Endothelial cell of umbilical vein (primary cell): ENCODE measurements around the gene SEMA5A. TPM values are rescaled to one million over a fixed set of nuclear protein-coding genes. Genes with fewer than 3 reads are reported as not detected.

Experiments
- BruUV-seq: library from RNA; stranded (reverse); fragments of 400-500 nt; replicated peaks from 2 replicates; lab custom pipeline; 2021; lab: Mats Ljungman, UMichigan
- CTCF ChIA-PET: fragments of 300-600, 350-600 bp; sonication (Branson Sonifier 250); formaldehyde crosslinking; loops from one replicate; lab custom pipeline; 2021; ENCODE audit warnings: antibody characterized with exemption, inconsistent platforms; lab: Charles Lee
- POLR2A ChIA-PET: fragments of 300-600, 350-600 bp; sonication (Branson Sonifier 250); formaldehyde crosslinking; loops from one replicate; lab custom pipeline; 2021; ENCODE audit warnings: antibody characterized with exemption, inconsistent platforms; lab: Charles Lee
- DNase-seq: peaks from one replicate; pipeline ENCODE4 v3.0.0-alpha.2; 2011; ENCODE audit warnings: low read depth, low spot score
- FAIRE-seq: peaks from 2 replicates; lab custom pipeline; 2011; peaks lifted over from hg19 to GRCh38; lab: Jason Lieb, UNC
- H2AFZ ChIP-seq: 2 replicates; pipeline ENCODE4 v1.6.0; 2012; ENCODE audit warnings: low read depth, low read length, control low read depth, inconsistent platforms
- H3K27ac ChIP-seq: 2 replicates; pipeline ENCODE4 v1.5.1; 2011; ENCODE audit warnings: low read depth, mild to moderate bottlenecking, control low read depth, low read length, moderate library complexity; ENCODE audit not compliant: insufficient read depth
- H3K27me3 ChIP-seq, 2 experiments: 2 replicates each; pipeline versions ENCODE4 v1.6.0 to v1.6.1; 2011; ENCODE audit warnings: low read length in 2 of 2, mixed read lengths in 1 of 2; ENCODE audit not compliant: control insufficient read depth in 2 of 2, insufficient read depth in 2 of 2
- H3K36me3 ChIP-seq, 2 experiments: 2 replicates in 1 of 2; 3 replicates in 1 of 2; pipeline ENCODE4 v1.5.1; 2011; ENCODE audit warnings: low read length in 2 of 2, mild to moderate bottlenecking in 1 of 2, moderate library complexity in 1 of 2; ENCODE audit not compliant: control insufficient read depth in 2 of 2, insufficient read depth in 2 of 2; ENCODE audit errors: extremely low read depth in 1 of 2
- H3K4me1 ChIP-seq: 3 replicates; pipeline ENCODE4 v1.5.1; 2011; ENCODE audit warnings: mild to moderate bottlenecking, low read length; ENCODE audit not compliant: control insufficient read depth, insufficient read depth; ENCODE audit errors: extremely low read depth
- H3K4me2 ChIP-seq: 2 replicates; pipeline ENCODE4 v1.6.1; 2011; ENCODE audit warnings: low read length, control low read depth, mixed read lengths; ENCODE audit not compliant: insufficient read depth
- H3K4me3 ChIP-seq, 3 experiments: fragments of 200-600 bp in 1 of 3; sonication (generic), shearing (Covaris generic) in 1 of 3; replicated peaks in 1 of 3; 2 replicates each; pipeline ENCODE4 v1.5.1; 2011 to 2016; ENCODE audit warnings: control low read depth in 3 of 3, low read length in 3 of 3, mild to moderate bottlenecking in 2 of 3, inconsistent platforms in 1 of 3, low read depth in 1 of 3, moderate library complexity in 1 of 3; ENCODE audit not compliant: insufficient read depth in 1 of 3
- H3K79me2 ChIP-seq: 2 replicates; pipeline ENCODE4 v1.6.0; 2012; ENCODE audit warnings: low read length, inconsistent platforms; ENCODE audit not compliant: control insufficient read depth, insufficient read depth
- H3K9ac ChIP-seq: replicated peaks from 2 replicates; pipeline ENCODE3; 2011; ENCODE audit warnings: low read length, control low read depth; ENCODE audit not compliant: insufficient read depth; ENCODE audit errors: extremely low read depth
- H3K9me1 ChIP-seq: replicated peaks from 3 replicates; pipeline ENCODE4 v1.6.0; 2011; ENCODE audit warnings: mild to moderate bottlenecking, low read length; ENCODE audit not compliant: control insufficient read depth, insufficient read depth; ENCODE audit errors: extremely low read depth
- H3K9me3 ChIP-seq: replicated peaks from 2 replicates; pipeline ENCODE4 v1.5.1; 2012; ENCODE audit warnings: low read length, inconsistent platforms; ENCODE audit not compliant: control insufficient read depth, insufficient read depth
- H4K20me1 ChIP-seq: replicated peaks from 2 replicates; pipeline ENCODE3; 2011; ENCODE audit warnings: mild to moderate bottlenecking, low read length; ENCODE audit not compliant: control insufficient read depth, insufficient read depth; ENCODE audit errors: extremely low read depth
- CTCF ChIP-seq, 2 donors: IDR thresholded peaks; 1 replicate in 1 of 2; 2 replicates in 1 of 2; pipeline ENCODE4 v1.5.1; 2011; ENCODE audit warnings: low read length in 2 of 2, mild to moderate bottlenecking in 2 of 2, moderate library complexity in 2 of 2, control low read depth in 1 of 2, inconsistent platforms in 1 of 2, low read depth in 1 of 2; ENCODE audit not compliant: insufficient read depth in 1 of 2; ENCODE audit errors: extremely low read depth in 1 of 2
- EZH2 ChIP-seq: IDR thresholded peaks from 2 replicates; pipeline ENCODE4 v1.6.1; 2012; ENCODE audit warnings: borderline replicate concordance, low read depth, mild to moderate bottlenecking, moderate library complexity, low read length, inconsistent platforms; ENCODE audit not compliant: severe bottlenecking
- FOS ChIP-seq: IDR thresholded peaks from 2 replicates; pipeline ENCODE4 v1.6.1; 2011; ENCODE audit warnings: mild to moderate bottlenecking, low read length, moderate library complexity, borderline replicate concordance; ENCODE audit not compliant: insufficient read depth
- GATA2 ChIP-seq: IDR thresholded peaks from 2 replicates; pipeline ENCODE4 v1.7.0; 2011; ENCODE audit warnings: low read depth, mild to moderate bottlenecking, moderate library complexity, mixed read lengths, low read length; ENCODE audit not compliant: insufficient read length, insufficient read depth
- JUN ChIP-seq: IDR thresholded peaks from 2 replicates; pipeline ENCODE4 v1.6.1; 2011; ENCODE audit warnings: borderline replicate concordance, low read depth; ENCODE audit not compliant: insufficient read length, insufficient read depth
- MYC ChIP-seq: IDR thresholded peaks from one replicate; pipeline ENCODE4 v1.6.1; 2011; ENCODE audit warnings: mild to moderate bottlenecking, low read depth, low read length
- POLR2A ChIP-seq: IDR thresholded peaks from 2 replicates; pipeline ENCODE4 v1.6.1; 2012; ENCODE audit warnings: low read depth, mild to moderate bottlenecking, control low read depth, low read length
- dilution Hi-C: fragments of 300-500 bp; cut with MboI; formaldehyde crosslinking; loops from one replicate; pipeline ENCODE4 v1.15.0; 2019; ENCODE audit warnings: low sequenced_read_pairs; ENCODE audit not compliant: extremely low pct_ligation_motif_present
- intact Hi-C: fragments of 100-400 bp; cut with micrococcal nuclease; formaldehyde crosslinking; loops from one replicate; pipeline ENCODE4 v1.10.0; 2022
- polyA plus RNA-seq, 4 experiments: library from polyadenylated mRNA; depleted of rRNA in 3 of 4; stranded (reverse) in 3 of 4; unstranded in 1 of 4; fragments of >200 nt; gene quantifications; 2 replicates each; pipeline versions ENCODE4 v1.2.1 to v1.2.3, GENCODE V29; 2011 to 2012; ENCODE audit warnings: missing spikeins in 1 of 4
- total RNA-seq: library from RNA; stranded (reverse); gene quantifications from 2 replicates; pipeline ENCODE4 v1.2.3, GENCODE V29; 2021

Gene SEMA5A
- total and polyA plus RNA-seq, 2 donors (not counting 3 experiments of a cell fraction or from before 2014, with no cell fraction given) = 0.04 to 0.06 TPM

- intact Hi-C loops (no loop called here), dilution Hi-C loops (no loop called here)
- TF ChIP-seq CTCF (IDR thresholded peaks at IDR 0.05; ENCODE audit: extremely low read depth in 1 of 2, insufficient read depth in 1 of 2, low read depth in 1 of 2, low read length in 2 of 2) = no peak
- no peak for TF ChIP-seq EZH2
- no peak for TF ChIP-seq FOS
- Histone ChIP-seq H2AFZ (no peak overlapping the region), H3K4me2 (no peak overlapping the region), H3K36me3 (no peaks in the 10 kb centered on the region), H3K79me2 (no peaks in the 10 kb centered on the region), H3K4me3 (no peak overlapping the region), H4K20me1 (no peaks in the 10 kb centered on the region), H3K27ac (no peak overlapping the region), H3K9ac (no peak overlapping the region), H3K27me3 (no peaks in the 10 kb centered on the region), H3K4me1 (no peaks in the 10 kb centered on the region), H3K9me3 (no peaks in the 10 kb centered on the region), H3K9me1 (no peaks in the 10 kb centered on the region)
- DNase-seq (no peak), FAIRE-seq (no peak)
- ChIA-PET POLR2A (no interaction called here), CTCF (no interaction called here)
- BruUV-seq = no TSS peak
These were observed 27.9 kb upstream of the SEMA5A start for GRCh38 chr5:9573796-9574195.

GRCh38 chr5:9572246-9572645 is 26.4 kb upstream of the SEMA5A start:
- no peak overlapping the region for H3K4me2 ChIP-seq

More at GRCh38 chr5:9572246-9572645, 26.4 kb upstream of the SEMA5A start:
- H3K27me3 ChIP-seq = no peaks in the 10 kb centered on the region
- H3K4me3 ChIP-seq = no peak overlapping the region
- POLR2A ChIA-PET = no interaction called here
- intact Hi-C loops (no loop called here), dilution Hi-C loops (no loop called here)
- H3K36me3 ChIP-seq = no peaks in the 10 kb centered on the region
- no peak for DNase-seq
- H3K27ac ChIP-seq = no peak overlapping the region
- CTCF ChIA-PET = no interaction called here
- no peaks in the 10 kb centered on the region for H4K20me1 ChIP-seq
- no peaks in the 10 kb centered on the region for H3K9me1 ChIP-seq
- no peak for FAIRE-seq
- BruUV-seq = no TSS peak
- TF ChIP-seq JUN = no peak
- no peak for TF ChIP-seq EZH2
- no peak for TF ChIP-seq FOS
- TF ChIP-seq GATA2 = no peak
- no peak for TF ChIP-seq POLR2A
- TF ChIP-seq MYC = no peak
- H3K9me3 ChIP-seq = no peaks in the 10 kb centered on the region
- no peaks in the 10 kb centered on the region for H3K4me1 ChIP-seq
- no peaks in the 10 kb centered on the region for H3K79me2 ChIP-seq
- H2AFZ ChIP-seq = no peak overlapping the region
- no peak overlapping the region for H3K9ac ChIP-seq
